AG09309 (cell line): ENCODE results near the gene ATG101.

Experiments used
- DNase-seq: peaks from one replicate; pipeline ENCODE4 v3.0.0-alpha.2; 2010; ENCODE audit warnings: low read depth
- H3K4me3 ChIP-seq: 2 replicates; pipeline ENCODE4 v1.5.1; 2011; ENCODE audit warnings: mild to moderate bottlenecking, low read depth, low read length, moderate library complexity; ENCODE audit not compliant: control insufficient read depth
- TF ChIP-seq, protein P1 (sequence below): IDR thresholded peaks from 2 replicates; pipeline ENCODE4 v1.5.1; 2011; ENCODE audit warnings: mild to moderate bottlenecking, low read depth, low read length, inconsistent platforms; ENCODE audit not compliant: insufficient read depth, control insufficient read depth; ENCODE audit errors: missing control alignments

ATG101 gene

GRCh38 chr12:52122540-52122871, 52.7 kb downstream of the ATG101 start:
- TF ChIP-seq, protein P1, sequence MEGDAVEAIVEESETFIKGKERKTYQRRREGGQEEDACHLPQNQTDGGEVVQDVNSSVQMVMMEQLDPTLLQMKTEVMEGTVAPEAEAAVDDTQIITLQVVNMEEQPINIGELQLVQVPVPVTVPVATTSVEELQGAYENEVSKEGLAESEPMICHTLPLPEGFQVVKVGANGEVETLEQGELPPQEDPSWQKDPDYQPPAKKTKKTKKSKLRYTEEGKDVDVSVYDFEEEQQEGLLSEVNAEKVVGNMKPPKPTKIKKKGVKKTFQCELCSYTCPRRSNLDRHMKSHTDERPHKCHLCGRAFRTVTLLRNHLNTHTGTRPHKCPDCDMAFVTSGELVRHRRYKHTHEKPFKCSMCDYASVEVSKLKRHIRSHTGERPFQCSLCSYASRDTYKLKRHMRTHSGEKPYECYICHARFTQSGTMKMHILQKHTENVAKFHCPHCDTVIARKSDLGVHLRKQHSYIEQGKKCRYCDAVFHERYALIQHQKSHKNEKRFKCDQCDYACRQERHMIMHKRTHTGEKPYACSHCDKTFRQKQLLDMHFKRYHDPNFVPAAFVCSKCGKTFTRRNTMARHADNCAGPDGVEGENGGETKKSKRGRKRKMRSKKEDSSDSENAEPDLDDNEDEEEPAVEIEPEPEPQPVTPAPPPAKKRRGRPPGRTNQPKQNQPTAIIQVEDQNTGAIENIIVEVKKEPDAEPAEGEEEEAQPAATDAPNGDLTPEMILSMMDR: no peak
- H3K4me3 ChIP-seq: no peak overlapping the region
- DNase-seq: no peak

DNA sequence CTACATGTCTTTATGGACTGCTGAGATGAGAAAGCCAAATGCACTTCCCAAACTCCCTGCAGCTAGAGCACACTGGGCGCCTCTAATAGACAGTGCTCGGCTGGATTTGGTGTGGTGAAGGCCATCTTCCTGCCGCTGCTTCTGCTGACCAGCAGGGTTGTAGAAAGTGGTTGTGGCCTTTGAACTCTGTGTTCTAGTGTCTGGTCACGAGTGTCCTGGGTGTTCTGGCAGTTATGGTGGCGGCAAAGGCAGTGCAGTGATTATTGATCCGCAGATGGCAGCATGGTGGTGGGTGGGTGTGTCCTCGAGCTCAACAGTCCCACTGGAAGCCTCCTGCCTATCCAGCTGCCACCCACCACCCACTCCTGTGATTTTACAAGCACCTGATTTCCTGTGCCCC, 53.1 kb downstream of the ATG101 start:
- DNase-seq: no peak
- TF ChIP-seq, protein P1: no peak

GRCh38 chr12:52123487-52124186, 53.9 kb downstream of the ATG101 start:
- DNase-seq: no peak
- TF ChIP-seq, protein P1: no peak

More for the DNA sequence above, 53.1 kb downstream of the ATG101 start:
- H3K4me3 ChIP-seq: no peak overlapping the region

DNA sequence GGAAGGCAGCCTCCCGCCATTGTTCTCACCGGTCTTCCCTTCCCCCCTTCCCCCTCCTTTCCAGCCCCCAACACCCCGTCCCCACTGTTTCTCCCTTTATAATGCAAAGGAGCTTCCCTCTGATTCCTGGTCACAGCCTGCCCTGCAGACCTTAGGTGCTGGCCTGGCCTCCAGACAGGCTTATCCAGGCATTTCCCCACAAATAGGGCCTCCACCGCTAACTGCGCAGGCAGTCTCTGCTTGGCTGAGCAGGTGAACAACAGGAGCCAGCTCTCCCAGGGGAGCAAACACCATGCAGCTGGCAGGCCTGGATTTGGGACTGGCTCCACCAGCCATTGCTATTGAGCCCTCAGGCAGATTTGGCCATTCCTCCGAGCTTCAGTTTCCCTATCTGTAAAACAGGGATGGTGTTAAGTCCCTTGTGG, 55.7 kb downstream of the ATG101 start:
- DNase-seq: no peak
- no peak overlapping the region for H3K4me3 ChIP-seq
- TF ChIP-seq, protein P1: no peak

More at GRCh38 chr12:52123487-52124186, 53.9 kb downstream of the ATG101 start:
- H3K4me3 ChIP-seq: no peak overlapping the region

DNA sequence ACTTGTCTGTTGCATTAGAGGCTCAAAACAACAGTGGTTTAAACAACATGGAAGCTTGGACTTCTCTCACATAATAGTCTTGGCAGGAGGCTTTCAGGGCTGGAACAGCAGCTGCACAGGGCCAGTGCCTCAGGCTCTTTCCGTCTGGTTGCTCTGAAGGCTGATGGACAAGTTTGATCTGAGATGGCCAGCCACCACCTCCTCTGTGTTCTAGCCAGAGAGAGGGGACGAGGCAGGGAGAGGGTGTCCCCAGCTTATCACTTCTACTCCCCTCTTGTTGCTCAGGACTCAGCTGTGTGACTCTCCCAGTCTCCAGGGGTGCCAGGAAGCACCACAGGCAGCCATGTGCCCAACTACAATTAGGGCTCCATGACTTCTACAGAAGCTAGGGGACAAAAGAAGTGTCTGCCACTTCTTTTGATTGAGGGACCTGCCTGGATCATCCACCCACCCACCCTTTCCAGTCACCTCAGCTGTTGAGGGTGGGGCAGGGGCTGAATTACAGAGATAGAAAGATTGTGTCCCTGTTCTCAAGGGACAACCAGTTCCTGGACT, 56.3 kb downstream of the ATG101 start:
- TF ChIP-seq, protein P1: no peak
- no peak overlapping the region for H3K4me3 ChIP-seq
- DNase-seq: no peak
